NB4 (cell line): ENCODE results near the gene ANKRD6.

Source experiments
- CTCF ChIP-seq: IDR thresholded peaks from one replicate; pipeline ENCODE4 v1.5.1; 2012; ENCODE audit warnings: low read depth, low read length
- POLR2A ChIP-seq: IDR thresholded peaks from 2 replicates; pipeline ENCODE4 v1.6.1; 2011; ENCODE audit warnings: mild to moderate bottlenecking; ENCODE audit not compliant: insufficient read length; ENCODE audit errors: extremely low read depth

GRCh38 chr6:89555031-89555430 lies 122.1 kb downstream of the ANKRD6 start:
- TF ChIP-seq CTCF (no peak), POLR2A (no peak)
